RWPE1 (cell line): ENCODE measurements around the gene PRDX1.
"Not testable (repeated sequence)": the region's sequence is repeated elsewhere in the genome, so short reads cannot be mapped to it uniquely, and the experiment has no call there.

ENCODE experiments used
- CTCF ChIA-PET: fragments of 350-600 bp; sonication (Branson Sonifier 250); formaldehyde crosslinking; extraction: SDS; loops from one replicate; lab custom pipeline; 2021; lab: Yijun Ruan, JAX
- POLR2A ChIA-PET: fragments of 400-600 bp; formaldehyde crosslinking; extraction: SDS; loops from one replicate; lab custom pipeline; 2020; ENCODE audit warnings: antibody characterized with exemption; ENCODE audit not compliant: low non-redundant PET; lab: Yijun Ruan, JAX
- DNase-seq: peaks from one replicate; pipeline ENCODE4 v3.0.0; 2012; ENCODE audit warnings: low spot score
- H3K27ac ChIP-seq: fragments of 450-650 bp; 2 replicates; pipeline ENCODE4 v1.5.1; 2017
- TF ChIP-seq, protein P1 (sequence below): fragments of 450-650 bp; conservative IDR thresholded peaks from 2 replicates; pipeline ENCODE4 v1.5.1; 2017; ENCODE audit warnings: low read depth, mild to moderate bottlenecking

The PRDX1 gene

DNA sequence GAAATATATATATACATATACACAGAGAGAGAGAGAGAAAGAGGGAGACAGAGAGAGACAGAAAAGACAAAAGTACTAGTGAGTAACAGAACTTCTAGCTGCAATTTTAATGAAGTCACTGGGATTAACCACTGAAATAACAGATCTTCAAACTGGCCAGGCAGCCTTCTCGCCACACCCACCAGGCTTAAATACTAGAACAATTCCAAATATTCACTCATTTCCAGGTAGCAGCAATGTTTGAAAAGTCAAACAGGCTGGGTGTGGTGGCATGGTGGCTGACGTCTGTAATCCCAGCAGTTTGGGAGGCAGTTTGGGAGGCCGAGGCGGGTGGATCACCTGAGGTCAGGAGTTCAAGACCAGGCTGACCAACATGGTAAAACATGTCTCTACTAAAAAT, 5.2 kb downstream of the PRDX1 start:
- CTCF ChIA-PET = interaction anchor here (0.7 to 1.9 kb wide), 4 partner anchors 8 to 56 kb away, joined by 3 to 7 read pairs (median 5); no protein-coding TSS in a partner anchor
- DNase-seq = no peak
- peak overlapping the region; percentile 44 for H3K27ac ChIP-seq
- POLR2A ChIA-PET = no interaction called here
- TF ChIP-seq, protein P1, sequence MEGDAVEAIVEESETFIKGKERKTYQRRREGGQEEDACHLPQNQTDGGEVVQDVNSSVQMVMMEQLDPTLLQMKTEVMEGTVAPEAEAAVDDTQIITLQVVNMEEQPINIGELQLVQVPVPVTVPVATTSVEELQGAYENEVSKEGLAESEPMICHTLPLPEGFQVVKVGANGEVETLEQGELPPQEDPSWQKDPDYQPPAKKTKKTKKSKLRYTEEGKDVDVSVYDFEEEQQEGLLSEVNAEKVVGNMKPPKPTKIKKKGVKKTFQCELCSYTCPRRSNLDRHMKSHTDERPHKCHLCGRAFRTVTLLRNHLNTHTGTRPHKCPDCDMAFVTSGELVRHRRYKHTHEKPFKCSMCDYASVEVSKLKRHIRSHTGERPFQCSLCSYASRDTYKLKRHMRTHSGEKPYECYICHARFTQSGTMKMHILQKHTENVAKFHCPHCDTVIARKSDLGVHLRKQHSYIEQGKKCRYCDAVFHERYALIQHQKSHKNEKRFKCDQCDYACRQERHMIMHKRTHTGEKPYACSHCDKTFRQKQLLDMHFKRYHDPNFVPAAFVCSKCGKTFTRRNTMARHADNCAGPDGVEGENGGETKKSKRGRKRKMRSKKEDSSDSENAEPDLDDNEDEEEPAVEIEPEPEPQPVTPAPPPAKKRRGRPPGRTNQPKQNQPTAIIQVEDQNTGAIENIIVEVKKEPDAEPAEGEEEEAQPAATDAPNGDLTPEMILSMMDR = no peak

DNA sequence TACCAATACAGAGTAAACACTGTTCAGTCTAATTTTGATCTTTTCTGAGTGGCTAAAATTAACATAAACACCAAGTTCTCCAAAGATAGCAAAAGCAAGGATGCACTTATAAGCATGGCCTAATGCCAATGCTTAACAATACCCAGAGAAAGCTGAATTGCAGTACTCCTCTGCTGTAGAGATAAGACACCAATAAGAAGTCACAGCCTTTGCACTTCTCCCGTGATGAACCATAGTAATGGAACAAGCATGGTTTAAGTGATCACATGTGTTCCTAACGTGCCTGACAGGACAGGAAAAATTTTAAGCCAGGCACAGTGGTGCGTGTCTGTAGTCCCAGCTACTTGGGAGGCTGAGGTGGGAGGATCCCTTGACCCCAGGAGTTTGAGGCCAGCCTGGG, 5.6 kb downstream of the PRDX1 start:
- DNase-seq = no peak
- TF ChIP-seq, protein P1 = no peak
- ChIA-PET POLR2A (no interaction called here), CTCF (interaction anchor here (0.7 to 1.0 kb wide), 2 partner anchors 54 to 56 kb away, joined by 3 to 5 read pairs; no protein-coding TSS in a partner anchor)
- peak overlapping the region; percentile 44 for H3K27ac ChIP-seq

DNA sequence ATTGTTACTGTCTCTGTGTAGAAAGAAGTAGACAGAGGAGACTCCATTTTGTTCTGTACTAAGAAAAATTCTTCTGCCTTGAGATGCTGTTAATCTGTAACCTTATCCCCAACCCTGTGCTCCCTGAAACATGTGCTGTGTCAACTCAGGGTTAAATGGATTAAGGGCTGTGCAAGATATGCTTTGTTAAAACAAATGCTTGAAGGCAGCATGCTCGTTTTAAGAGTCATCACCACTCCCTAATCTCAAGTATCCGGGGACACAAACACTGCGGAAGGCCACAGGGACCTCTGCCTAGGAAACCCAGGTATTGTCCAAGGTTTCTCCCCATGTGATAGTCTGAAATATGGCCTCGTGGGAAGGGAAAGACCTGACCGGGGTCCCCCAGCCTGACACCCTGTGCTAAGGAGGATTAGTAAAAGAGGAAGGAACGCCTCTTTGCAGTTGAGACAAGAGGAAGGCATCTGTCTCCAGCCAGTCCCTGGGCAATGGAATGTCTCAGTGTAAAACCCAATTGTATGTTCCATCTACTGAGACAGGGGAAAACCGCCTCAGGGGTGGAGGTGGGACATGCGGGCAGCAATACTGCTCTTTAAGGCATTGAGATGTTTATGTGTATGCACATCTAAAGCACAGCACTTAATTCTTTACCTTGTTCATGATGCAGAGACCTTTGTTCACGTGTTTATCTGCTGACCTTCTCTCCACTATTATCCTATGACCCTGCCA, 8.0 kb downstream of the PRDX1 start:
- CTCF ChIA-PET = interaction anchor here (1.0 to 3.0 kb wide), 3 partner anchors 37 to 57 kb away, joined by 4 to 14 read pairs (median 6); partner anchors contain the start of gene AKR1A1
- DNase-seq = not testable (repeated sequence)
- POLR2A ChIA-PET = interaction anchor here (1.0 kb wide), 1 partner anchor 37 kb away, joined by 3 read pairs; the partner anchor contains the start of gene AKR1A1
- H3K27ac ChIP-seq = peak overlapping the region; percentile 30; the same call in 1 of the 2 replicates

DNA sequence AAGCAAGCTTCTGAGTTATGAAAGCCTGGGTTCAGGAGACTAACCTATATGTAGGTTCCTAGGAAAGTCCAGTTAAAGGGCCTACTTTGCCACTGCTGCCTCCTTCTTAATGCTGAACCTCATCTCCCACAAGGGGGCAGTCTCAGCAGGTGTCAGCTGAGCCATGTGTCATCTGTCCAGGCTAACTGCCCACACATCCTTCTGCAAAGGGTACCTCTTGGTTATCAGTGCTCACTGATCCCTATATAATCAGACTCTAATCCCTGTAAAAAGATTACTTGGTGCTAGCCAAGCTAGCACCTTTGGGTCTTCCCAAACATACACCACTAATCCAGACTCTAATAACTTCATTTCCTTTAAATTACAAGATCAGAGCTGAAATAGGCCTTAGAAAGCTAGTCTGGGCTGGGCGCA, 9.0 kb downstream of the PRDX1 start:
- TF ChIP-seq, protein P1 = peak; percentile 72
- ChIA-PET POLR2A (interaction anchor here (0.6 to 1.0 kb wide), 2 partner anchors 31 to 38 kb away, joined by 3 to 13 read pairs; partner anchors contain the start of gene AKR1A1), CTCF (interaction anchor here (0.5 to 3.0 kb wide), 9 partner anchors 11 to 153 kb away, joined by 3 to 14 read pairs (median 4); partner anchors contain the start of gene AKR1A1)
- peak; percentile 42 for DNase-seq
- no peak overlapping the region for H3K27ac ChIP-seq

DNA sequence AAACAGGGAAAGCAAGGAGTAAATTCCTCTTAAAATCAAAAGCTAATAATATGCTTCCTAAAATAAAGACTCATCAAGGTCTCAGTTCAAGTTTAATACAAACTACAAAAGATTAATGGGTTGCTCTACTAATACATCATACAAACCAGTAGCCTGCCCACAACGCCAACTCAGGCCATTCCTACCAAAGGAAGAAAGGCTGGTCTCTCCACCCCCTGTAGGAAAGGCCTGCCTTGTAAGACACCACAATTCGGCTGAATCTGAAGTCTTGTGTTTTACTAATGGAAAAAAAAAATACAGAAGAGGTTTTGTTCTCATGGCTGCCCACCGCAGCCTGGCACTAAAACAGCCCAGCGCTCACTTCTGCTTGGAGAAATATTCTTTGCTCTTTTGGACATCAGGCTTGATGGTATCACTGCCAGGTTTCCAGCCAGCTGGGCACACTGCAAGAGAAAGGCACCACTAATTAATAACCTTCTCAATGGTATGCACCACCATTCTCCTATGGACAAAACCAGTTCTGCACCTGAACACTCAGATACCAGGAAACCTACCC, 10.6 kb downstream of the PRDX1 start:
- TF ChIP-seq, protein P1 = no peak
- ChIA-PET POLR2A (interaction anchor here (0.6 to 0.9 kb wide), 2 partner anchors 9 to 40 kb away, joined by 3 to 16 read pairs; partner anchors contain the start of gene AKR1A1), CTCF (interaction anchor here (0.6 to 3.0 kb wide), 2 partner anchors 58 to 1107 kb away, joined by 3 to 14 read pairs; no protein-coding TSS in a partner anchor)
- no peak overlapping the region for H3K27ac ChIP-seq
- DNase-seq = no peak

DNA sequence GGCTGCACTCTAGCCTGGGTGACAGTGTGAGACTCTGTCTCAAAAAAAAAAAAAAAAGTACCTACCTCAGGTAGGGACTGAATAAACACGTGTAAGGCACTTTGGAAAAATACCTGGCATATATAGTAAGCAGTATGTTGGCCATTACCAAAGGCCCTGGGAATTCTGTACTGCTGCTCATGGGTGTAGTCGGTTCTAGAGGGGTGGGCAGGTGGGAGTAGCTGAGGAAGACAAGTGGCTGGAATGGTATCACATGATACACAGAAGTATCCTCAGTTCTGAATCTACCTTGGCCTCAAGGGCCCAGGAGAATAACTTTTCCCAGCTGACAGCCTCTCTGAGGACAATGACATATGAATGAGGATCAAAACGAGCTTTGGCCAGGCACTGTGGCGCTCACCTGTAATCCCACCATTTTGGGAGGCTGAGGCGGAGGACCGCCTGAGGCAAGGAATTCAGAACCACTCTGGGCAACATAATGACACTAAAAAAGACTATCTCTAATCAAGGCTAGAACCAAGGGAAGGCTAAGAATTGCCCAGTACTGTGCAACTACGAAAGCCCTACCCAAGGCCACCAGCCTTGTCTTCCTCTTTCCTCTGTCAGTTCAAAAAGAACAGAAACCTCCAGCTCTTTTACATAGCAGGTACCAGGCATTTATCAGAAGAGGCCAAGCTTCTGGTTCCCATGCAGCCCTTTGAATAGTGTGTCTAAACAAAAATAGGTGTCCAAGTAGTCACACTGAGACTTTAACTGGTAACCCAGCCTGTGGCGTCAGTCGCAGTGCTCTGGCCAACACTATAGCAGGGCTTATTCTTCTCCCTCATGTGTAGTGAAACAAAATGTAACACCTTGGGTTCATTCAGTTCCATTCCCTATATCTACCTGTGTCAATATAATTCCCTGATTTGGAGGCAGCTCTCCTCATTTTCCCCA, 11.4 kb downstream of the PRDX1 start:
- CTCF ChIA-PET = interaction anchor here (3.0 kb wide), 1 partner anchor 59 kb away, joined by 14 read pairs; no protein-coding TSS in a partner anchor
- DNase-seq = no peak
- POLR2A ChIA-PET = interaction anchor here (0.9 kb wide), 1 partner anchor 40 kb away, joined by 3 read pairs; the partner anchor contains the start of gene AKR1A1
- TF ChIP-seq, protein P1 = no peak
- no peak overlapping the region for H3K27ac ChIP-seq
